HG03565 (cell line): ENCODE measurements around the gene MEX3D.
A peak's percentile ranks its signal among the peaks of the same experiment; 100 is the strongest.

Source experiments
- ATAC-seq: cut with Tn5 transposase; IDR thresholded peaks from one replicate; pipeline ENCODE4 v1.9.1; 2021; ENCODE audit warnings: mild to moderate bottlenecking, moderate library complexity; ENCODE audit not compliant: unreplicated experiment

MEX3D gene

GRCh38 chr19:1598777-1599459 lies 30.8 kb upstream of the MEX3D start:
- ATAC-seq: no peak

GRCh38 chr19:1593501-1593772 lies 25.3 kb upstream of the MEX3D start:
- ATAC-seq: no peak

GRCh38 chr19:1592755-1593500 lies 24.8 kb upstream of the MEX3D start, which contains the start of gene MBD3:
TSS of gene MBD3 (minus strand) at chr19:1592865. CDS start at chr19:1592631, 234 bp downstream.
- ATAC-seq: peak; percentile 59

DNA sequence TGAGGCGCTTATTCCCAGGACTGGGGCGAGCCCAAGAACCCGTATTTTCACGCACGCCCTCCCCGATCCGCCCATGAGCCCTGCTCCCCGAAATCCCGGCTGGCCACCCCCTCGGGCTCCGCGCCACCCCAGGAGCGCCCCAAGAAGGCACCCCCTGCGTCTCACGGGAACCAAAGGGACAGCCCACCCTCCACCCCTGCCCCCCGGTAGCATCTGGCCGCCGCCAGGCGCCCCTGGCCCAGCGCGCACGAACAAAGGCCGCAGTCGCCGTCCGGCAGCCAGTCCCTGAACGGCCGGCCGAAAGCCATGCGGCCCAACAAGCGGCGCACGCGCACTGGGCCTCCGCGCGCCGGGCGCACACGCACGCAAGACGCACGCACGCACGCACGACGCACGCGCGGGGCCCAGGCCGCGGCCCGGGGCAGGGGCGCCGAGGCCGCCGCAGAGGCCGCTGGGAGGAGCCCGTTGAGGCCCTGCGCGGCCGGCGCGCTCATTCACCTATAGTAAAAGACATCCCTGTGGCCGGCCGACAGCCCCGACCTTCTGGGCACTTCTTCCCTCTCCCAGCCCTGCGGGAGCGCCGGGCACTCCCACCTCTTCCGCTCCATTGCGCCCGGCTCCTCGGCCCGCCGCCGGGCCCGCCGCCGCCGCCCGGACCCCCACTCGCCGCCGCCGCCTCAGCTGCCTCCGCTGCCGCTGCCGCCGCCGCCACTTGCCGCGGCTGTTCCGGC lies 24.1 kb upstream of the MEX3D start:
- ATAC-seq: peak; percentile 42

- no peak for ATAC-seq
These were observed 23.4 kb upstream of the MEX3D start for GRCh38 chr19:1591421-1592023.

- no peak for ATAC-seq
These were observed 22.7 kb upstream of the MEX3D start for GRCh38 chr19:1590641-1591397.

DNA sequence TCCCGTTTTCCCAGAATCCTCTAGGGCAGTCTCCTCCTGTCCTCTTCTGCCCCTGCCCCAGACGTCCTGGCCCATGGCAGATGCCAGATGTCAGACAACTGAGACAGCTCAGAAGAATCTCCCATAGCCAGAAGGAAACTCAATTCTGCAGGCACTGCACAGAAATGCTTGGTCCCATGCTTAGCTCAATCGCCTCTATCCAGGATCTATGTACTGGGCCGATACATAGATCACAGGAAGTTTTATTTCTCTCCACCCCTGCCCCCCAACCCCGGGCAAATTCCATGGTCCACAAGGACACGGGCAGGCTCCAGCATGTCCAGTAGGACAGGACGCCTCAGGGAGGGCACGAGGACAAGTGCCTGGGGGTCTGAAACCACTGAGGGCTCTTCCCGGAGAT lies 19.7 kb upstream of the MEX3D start:
- ATAC-seq: no peak

- ATAC-seq: no peak
These were observed 17.1 kb upstream of the MEX3D start for GRCh38 chr19:1585243-1585580.

- no peak for ATAC-seq
These were observed 16.5 kb upstream of the MEX3D start for GRCh38 chr19:1584500-1585242.

GRCh38 chr19:1582201-1582600 lies 14.1 kb upstream of the MEX3D start:
- ATAC-seq: no peak

- ATAC-seq: no peak
These were observed 12.8 kb upstream of the MEX3D start for GRCh38 chr19:1580957-1581356.

DNA sequence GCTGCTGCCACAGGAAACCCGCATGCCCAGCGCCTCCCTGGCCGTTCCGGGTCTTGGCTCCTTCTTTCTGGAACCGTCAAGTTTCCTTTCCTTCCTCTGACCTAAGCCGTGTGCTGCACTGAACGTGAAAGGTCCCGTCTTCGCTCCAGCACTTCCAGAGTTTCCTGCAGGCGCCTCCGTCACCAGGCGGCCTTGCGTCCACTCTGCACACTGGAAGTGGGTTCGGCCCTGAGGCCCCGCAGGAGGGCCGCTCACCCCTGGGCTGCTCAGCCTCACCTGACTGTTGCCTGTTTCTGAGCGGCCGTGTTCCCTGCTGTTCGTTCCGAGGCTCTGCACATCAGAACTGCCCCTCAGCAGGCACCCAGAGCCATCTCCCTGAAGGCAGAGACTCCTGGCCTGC lies 12.3 kb upstream of the MEX3D start:
- ATAC-seq: no peak

DNA sequence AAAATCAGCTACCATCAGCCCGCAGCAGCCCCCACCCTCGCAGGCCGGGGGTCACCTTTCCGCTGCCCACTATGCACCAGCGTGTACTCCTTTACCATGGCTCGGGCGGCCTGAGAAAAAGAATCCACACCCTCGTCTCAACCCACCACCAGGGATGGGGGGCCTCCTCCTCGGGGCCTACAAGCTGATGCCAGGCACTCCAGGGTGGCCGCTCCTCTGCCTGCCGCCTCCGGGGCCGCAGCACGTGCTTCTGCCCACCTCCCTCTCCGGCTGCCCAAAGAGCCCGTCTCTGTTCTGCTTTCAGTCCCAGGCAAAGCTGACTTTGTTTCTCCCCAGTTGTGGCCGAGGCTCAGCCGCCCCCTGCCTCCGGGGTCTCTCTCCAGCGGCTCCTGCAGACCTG lies 11.1 kb upstream of the MEX3D start:
- no peak for ATAC-seq

- ATAC-seq: no peak
These were observed 9.9 kb upstream of the MEX3D start for GRCh38 chr19:1577929-1578618.

DNA sequence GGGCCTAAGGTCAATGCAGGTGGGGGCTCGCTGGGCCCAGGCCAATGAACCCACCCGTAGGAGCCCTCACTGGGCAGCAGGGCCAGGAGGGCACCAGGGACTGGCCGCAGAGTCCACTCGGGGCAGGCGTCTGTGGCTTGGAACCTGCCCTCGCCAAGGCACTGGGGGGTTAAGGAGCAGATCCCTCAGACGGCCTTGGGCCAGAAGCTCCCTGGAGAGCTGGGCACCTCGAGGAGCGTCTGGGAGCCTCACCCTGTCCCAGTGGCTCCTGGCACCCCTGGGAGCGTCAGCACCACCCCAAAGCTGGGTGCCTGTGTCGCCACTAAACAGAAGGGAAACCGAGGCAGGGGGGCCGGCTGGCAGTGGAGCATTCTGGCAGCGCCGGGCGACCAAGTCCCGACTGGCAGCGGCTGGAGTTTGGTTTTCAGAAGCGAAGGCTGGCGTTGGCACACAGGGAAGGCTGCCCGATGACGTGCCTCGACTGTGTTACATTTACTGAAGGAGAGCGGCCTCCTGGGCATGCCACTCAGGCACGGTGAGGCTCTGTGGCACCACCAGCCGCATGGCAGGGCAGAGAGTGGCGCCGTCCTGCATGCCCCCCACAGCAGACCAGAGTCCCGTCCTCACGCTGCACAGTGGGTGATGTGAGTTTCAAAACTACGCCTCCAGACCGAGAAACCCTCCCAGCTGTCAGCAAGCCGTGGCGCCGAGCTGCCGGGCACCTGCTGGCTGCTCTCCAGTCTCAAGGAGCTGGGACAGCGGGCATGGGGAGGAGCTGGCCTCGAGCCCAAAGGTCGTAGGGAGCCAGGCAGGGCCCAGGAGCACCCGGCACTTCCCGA lies 9.2 kb upstream of the MEX3D start:
- ATAC-seq: no peak

DNA sequence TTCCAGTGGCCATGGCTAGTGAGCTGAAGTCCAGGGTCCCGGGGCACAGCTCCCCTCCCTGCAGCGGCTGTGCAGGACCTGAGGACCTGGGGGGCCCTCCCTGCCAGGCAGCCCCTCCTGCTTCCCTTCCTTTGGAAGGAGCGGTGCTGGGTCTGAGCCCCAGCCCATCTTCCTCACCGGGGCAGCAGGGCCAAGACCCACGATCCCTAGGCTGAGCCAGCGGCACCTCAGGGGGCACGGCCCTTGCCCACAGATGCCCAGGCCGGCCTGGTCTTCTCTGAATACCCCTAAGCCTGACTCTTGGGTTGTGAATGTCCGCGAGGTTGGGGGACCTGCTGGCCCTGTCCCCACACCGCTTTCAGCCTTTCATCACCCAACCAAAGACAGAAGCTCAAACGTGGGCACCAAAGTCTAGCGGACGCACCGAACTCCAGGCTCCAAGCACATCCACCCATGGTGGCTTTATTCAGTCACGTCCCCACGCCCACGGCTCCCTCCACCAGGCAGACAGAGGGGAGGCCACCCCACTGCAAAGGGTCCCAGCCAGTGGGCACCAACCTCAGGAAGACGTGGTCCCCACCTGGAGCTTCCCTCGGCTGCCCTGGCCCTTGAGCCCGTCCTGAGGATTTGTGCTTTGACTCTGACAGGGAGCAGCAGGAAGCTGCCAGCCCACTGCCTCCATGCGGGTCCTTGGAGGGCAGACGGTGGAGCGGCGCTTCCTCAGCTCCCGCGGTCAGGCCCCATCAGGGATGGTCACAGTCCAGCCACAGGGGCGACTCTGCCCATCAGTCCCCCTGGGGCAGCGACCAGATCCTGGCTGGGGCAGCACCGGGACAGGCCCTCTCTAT lies 8.3 kb upstream of the MEX3D start:
- no peak for ATAC-seq

DNA sequence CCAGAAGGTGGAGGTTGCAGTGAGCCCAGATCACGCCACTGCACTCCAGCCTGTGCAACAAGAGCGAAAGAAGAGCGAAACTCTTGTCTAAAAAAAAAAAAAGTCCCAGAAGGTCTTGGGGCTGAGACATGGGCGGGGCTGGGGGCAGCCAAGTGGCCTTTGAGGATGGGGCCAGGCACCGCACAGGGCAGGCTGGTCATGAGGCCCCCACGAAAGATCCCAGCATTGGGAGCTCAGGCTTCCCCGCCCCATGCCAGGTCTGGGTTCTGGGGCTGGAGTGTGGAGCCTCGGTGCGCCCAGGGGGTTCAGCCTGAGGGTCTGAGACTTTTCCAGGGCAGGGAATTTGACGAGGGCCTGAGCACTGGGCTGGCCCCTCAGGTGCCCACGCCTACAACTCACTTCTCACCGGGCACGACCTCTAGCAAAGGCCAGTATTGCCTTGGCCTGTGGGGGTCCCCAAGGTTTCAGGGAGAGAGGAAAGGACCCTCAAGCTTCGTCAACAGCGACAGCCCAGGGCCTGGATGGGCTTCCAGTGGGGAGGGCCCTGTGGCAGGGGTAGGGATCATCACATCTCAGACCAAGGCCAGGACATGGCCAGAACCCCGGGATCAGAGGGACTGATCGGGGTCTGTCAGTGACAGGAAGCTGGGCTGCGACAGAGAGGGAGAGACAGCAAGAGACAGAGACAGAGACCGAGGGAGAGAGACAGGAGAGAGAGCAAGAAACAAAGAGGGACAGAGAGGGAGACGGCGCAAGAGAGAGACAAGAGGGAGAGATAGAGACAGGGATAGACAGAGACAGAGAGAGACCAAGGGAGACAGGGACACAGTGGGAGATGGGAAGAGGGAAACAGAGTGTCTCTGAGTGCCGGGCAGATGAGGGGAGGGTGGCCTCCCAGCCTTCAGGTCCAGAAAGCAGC lies 7.5 kb upstream of the MEX3D start:
- no peak for ATAC-seq
